Stimulated activated CD4-positive, alpha-beta T cell treated with anti-CD3 and anti-CD28 coated beads, Interleukin-15, amount 100 ng/mL, for 48 hours (primary cell): ENCODE measurements around the gene SEMA4A.
"Not testable (repeated sequence)": the region's sequence is repeated elsewhere in the genome, so short reads cannot be mapped to it uniquely, and the experiment has no call there.

ENCODE experiments used
- DNase-seq, 2 donors: peaks; one replicate each; pipeline ENCODE4 v3.0.0-alpha.2; 2020; ENCODE audit warnings: low read depth in 2 of 2

SEMA4A gene

DNA sequence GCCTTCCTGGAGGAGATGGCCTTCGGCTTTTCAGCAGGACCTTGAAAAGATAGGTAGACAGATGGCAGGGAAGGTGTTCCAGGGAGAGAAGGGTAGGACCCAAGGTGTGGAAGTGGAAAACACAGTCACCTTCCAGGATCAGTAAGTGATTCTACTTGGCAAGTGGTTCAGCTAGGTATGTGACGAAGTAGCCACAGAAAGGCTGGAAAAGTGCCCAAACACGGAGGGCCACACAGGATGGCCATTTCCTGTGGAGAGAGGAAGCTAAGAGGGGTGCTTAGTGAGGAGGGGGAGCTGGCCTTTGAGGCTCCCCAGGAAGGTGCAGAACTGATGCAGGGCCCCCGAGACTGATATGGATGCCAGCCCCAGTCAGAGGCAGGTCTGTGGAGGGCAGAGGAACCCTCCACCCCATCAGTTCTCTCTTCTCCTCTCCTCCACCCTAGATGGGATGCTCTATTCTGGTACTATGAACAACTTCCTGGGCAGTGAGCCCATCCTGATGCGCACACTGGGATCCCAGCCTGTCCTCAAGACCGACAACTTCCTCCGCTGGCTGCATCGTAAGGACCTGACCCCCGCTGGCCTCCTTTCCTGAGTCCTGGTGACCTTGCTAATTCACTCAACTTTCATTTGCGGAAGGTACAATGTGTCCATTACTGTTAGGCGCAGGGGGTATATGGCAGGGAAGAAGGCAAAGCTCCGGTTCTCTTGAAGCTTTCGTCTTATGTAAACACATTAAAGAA lies 6.8 kb downstream of the SEMA4A start:
- DNase-seq, result no peak

GRCh38 chr1:156160743-156161171 lies 7.4 kb downstream of the SEMA4A start:
- DNase-seq, result peak; percentile 73 to 79

DNA sequence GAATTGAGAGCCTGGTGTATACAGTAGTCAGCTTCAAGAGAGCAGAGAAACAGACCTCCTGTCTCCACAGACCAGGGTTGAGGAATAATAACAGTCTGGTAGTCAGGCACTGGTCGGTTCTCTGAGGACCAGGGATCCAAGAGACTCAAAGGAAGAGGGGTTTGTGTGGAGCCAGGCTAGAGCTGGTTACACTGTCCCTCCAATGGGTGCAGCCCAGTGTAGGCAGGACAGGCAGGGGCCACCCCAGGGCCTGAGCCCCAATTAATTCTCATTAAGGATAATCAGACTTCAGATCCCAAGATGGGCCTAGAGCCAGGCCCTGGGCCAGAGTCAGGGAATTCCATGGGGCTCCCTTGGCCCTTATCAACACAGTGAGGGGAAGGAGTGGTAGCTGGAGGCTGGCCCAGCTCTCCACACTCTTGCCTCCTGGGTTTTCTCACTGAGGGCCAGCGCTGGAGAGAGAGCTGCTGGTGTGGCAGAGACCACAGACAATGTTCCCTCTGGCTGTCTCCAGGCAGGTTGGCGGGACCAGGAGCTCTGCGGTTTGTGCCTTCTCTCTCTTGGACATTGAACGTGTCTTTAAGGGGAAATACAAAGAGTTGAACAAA lies 9.1 kb downstream of the SEMA4A start:
- no peak for DNase-seq

GRCh38 chr1:156163712-156164111 lies 10.3 kb downstream of the SEMA4A start:
- no peak for DNase-seq

DNA sequence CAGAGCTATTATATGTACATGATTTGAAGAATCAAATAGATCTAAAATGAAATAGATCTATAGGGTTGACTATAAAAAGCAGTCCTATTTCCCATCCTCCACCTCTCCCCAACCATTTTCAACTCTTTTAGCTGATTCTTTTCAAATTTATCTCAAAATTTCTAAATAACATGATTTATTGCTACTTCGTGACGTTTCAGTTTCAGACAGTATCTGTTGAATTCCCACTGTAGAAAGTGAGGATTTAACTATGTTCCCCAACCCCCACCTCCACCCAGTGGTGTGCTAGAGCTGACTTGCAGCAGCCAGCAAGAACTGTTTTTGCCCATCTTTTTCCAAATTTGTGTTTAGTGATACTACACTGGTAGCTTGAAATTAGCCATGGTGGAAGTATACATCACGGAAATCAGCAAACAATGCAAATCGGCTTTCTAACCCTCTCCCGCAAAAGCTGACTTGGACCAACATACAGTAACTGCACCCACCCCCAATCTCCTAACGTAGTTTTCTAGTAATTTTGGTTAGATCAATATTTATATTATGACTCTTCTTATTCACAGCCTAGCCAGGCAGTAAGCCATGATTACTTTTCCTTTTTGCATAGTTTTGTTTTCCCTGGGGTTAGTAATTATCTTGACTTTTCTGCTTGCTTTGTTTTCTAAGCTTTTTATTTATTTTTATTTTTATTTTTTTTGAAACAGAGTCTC lies 10.9 kb downstream of the SEMA4A start:
- no peak for DNase-seq

GRCh38 chr1:156165083-156165482 lies 11.7 kb downstream of the SEMA4A start:
- DNase-seq, result no peak

DNA sequence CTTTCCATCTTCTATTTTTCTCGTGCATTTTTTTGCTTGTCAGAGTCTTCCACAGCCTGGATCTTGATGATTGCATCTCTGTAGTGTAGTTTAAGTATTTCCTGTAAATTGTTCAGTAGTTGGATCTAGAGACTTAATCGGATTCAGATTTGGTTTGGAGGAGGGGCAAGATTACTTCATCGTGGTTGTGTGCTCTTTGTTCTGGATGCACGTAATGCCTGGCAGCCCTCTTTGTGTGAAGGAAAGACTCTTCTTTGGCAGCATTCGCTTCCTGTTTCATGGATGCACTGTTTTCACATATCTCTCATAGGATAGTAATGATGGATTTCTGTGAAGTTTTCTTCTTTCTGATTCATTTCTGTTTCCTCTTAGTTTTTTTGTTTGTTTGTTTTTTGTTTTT lies 14.2 kb downstream of the SEMA4A start:
- DNase-seq, result no peak

GRCh38 chr1:156172696-156173470 lies 19.5 kb downstream of the SEMA4A start:
- no peak for DNase-seq

- no peak for DNase-seq
Measured at GRCh38 chr1:156176610-156177210, 23.3 kb downstream of the SEMA4A start.

DNA sequence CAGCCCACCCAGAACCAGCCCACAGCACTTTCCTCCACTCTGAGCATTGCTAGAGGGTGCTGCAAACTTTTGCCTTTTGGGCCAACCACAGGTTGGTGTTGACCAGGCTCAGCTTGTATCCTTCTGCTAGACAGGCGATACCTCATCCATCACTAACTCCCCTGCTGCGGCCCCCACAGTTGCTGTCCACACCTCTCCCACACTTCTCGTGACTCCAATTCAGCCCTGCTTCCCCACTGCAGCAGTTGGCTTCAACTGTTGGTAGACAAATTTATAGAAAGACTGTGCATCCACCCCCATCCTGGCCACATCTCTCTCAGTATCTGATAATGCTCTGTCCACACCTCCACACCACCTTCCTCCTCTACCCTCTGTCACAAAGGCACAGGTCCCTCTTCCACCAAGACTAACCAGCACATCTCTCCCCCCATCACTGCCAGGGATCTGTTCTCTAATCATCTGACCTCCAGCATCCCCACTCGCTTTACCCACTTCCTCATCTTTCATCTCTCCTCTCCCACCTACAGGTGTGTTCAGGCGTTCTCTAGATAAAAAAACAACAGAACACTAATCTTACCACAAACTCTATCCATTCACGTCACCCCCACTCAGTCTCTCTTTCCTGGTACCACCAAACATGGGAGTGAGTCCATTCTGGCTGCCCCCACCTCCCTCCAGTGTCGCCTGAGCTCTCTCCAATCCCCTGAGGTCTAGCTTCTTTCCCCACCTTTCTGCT lies 24.7 kb downstream of the SEMA4A start:
- DNase-seq, result no peak

GRCh38 chr1:156180471-156180870 lies 27.1 kb downstream of the SEMA4A start:
- DNase-seq, result no peak

- DNase-seq, result not testable (repeated sequence)
Measured at GRCh38 chr1:156181391-156181924, 28.1 kb downstream of the SEMA4A start.

DNA sequence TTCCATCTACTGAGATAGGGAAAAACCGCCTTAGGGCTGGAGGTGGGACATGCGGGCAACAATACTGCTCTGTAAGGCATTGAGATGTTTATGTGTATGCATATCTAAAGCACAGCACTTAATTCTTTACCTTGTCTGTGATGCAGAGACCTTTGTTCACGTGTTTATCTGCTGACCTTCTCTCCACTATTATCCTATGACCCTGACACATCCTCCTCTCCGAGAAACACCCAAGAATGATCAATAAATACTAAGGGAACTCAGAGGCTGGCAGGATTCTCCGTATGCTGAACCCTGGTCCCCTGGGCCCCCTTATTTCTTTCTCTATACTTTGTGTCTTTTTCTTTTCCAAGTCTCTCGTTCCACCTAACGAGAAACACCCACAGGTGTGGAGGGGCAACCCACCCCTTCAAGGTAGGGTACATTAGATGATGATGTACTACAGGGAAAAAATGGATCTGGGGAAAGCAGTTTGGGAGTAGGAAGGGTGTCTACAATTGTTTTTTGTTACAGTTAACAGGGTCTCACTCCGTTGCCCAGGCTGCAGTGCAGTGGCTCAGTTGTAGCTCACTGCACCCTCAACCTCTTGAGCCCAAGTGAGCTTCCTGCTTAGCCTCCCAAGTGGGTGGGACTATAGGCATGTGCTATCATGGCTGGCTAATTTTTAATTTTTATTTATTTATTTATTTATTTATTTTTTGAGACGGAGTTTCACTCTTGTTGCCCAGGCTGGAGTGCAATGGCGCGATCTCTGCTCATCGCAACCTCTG lies 28.8 kb downstream of the SEMA4A start:
- not testable (repeated sequence) for DNase-seq

DNA sequence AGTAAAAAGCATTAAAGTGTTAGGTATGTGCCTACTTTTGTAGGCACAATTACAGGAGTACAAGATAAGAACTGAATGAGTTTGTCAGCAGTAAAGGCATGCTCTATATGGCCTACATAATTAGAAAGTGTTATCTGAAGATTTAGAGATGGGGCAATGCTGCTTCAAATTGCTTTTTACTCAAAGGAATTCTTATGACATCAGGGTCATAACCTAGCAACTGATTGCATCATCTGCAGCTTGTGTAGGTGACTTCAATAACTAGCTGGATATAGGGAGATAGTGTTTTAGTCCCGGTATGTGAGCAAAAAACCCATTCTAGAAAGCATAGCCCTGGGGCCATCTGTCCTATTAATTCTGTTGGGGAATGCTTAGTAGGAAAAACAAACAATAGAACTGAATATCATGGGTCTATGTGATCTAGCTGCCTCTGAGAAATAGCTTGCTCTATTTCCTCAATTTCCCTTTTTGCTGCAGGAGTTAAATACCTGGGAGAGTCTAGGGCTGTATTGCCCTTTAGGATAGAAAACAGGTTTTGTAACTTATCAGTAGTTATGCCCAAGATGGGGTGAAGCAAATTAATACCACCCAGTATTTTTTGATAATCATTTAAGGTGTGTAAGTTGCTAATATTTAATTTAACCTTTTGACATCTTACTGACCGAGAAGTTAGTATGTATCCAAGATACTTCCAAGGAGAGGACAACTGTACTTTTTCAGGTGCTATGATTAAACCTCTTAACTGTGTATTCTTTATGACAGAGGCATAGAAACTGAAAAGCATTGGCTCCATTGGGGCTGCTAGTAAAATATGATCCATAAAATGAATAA lies 33.2 kb downstream of the SEMA4A start:
- DNase-seq, result not testable (repeated sequence)

GRCh38 chr1:156190265-156190664 lies 36.9 kb downstream of the SEMA4A start:
- DNase-seq, result not testable (repeated sequence)

DNA sequence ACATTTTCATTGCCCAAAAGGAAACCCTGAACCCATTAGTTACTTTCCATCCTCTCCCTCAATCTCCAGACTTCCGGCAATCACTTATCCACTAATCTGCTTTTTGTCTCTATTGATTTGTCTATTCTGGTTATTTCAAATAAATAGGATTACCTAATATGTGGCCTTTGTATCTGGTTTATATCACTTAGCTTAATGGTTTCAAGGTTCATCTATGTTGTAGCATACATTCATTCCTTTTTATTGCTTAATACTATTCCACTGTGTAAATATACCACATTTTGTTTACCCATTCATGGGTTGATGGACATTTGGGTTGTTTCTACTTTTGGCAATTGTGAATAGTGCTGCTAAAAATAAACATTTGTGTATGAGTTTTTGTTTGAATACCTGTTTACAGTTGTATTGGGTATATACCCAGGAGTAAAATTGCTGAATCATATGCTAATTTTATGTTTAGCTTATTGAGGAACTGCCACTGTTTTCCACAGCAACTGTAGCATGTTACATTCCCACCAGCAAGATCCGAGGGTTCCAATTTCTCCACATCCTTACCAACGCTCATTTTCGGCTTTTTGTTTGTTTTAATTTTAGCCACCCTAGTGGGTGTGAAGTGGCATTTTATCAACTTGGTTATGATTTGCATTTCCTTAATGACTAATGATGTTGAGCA lies 38.0 kb downstream of the SEMA4A start:
- no peak for DNase-seq

DNA sequence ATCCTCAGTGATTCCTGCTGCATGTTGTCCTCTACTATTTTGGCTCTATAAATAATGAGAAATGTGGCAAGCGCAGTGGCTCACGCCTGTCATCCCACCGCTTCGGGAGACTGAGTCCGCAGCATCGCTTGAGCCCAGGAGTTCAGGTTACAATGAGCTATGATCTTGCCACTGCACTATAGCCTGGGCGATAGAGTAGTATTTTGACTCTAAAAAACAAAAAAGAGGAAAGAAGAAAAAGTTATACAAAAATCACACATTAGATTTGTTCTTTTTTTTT lies 39.8 kb downstream of the SEMA4A start:
- no peak for DNase-seq

DNA sequence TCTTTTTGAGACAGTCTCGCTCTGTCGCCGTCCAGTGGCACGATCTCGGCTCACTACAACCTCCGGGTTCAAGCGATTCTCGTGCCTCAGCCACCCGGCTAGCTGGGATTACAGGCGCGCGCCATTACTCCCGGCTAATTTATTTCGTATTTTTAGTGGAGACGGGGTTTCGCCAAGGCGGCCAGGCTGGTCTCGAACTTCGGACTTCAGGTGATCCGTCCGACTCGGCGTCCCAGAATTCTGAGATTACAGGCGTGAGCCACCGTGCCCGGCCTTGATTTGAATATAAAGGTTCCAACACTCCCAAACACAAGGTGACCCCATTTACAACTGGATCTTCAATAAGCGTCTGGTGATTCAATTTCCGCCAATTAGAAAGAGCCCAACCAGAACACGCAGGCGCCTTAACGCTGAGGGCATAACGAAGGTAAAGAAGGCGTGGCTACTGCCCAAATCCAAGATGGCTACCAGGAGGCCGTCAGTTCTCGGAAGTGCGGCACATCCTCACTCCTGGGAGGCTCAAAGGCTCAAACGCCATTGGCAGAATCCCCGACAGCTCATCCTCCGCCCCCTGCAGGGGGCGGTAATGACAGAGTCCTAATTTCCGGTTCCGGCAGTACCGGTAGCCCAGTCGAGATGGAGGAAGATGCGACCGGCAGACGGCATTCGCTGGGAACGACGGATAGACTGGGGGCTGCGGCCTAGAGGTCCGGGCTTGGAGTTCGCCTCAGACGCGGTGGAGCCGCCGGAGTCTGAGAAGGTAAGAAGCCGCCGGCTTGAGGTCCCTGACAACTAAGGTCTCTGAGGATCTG lies 40.3 kb downstream of the SEMA4A start, which contains the start of gene SLC25A44:
TSS of gene SLC25A44 (plus strand) at position 617 of the 812 bp plus-strand sequence. CDS start 5,744 bp downstream, outside the sequence.
- DNase-seq, result peak; percentile 95
